Measurements from ENCODE around the gene ABHD5. TPM values are rescaled to one million over a fixed set of nuclear protein-coding genes. Genes with fewer than 3 reads are reported as not detected.

Gene ABHD5
- total and polyA plus RNA-seq, 2 of the 13 experiments (the other 11 are each of a cell fraction or from before 2014, with no cell fraction given) = 4.5 to 13.3 TPM

DNA sequence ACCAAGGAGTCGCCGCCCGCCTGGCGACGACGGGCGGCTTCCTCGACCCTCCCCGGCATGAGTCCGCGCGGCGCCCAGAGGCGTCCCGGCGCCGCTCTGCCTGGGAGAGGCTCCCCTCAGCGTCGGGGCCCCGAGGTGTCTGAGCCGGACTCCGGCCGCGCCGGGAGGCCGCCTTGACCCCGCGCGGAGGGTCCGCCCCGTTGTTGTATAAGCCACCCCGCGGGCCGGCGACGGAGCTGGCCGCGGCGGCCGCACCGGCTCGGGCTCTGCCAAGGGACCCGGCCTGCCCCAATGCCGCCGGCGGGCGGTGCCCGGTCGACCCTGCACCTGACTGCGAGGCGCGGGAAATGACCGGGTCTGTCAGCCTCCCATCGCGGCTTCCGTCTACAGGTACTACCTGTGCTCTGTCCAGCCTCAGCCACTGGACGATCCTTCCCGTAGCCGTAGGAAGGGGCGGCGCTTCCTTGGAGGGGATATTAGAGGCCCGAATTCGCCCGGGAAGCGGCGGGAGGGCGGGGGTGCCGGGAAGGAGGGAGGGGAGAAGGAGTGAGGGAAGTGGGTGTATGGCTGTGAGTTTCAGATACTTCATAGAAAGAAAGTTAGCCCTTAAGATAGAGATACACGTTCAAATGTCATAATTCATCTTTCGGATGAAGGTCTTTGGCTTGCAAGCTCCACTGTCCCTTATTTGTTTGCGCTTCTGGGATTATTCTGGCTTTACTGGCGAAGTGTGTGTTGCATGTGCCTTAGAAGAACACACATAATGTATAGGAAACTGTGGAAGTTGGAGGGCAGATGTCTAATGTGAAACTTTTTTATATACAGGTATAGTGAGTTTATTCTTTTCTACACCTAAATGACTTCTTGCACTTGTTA lies 620 bp downstream of the ABHD5 start (continued):
- TF ChIP-seq HOXA7 (CRISPR knock-in tag; IDR thresholded peaks at IDR 0.05) = no peak
- TF ChIP-seq, protein P1, sequence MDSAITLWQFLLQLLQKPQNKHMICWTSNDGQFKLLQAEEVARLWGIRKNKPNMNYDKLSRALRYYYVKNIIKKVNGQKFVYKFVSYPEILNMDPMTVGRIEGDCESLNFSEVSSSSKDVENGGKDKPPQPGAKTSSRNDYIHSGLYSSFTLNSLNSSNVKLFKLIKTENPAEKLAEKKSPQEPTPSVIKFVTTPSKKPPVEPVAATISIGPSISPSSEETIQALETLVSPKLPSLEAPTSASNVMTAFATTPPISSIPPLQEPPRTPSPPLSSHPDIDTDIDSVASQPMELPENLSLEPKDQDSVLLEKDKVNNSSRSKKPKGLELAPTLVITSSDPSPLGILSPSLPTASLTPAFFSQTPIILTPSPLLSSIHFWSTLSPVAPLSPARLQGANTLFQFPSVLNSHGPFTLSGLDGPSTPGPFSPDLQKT (CRISPR knock-in tag; IDR thresholded peaks at IDR 0.05; ENCODE audit: borderline replicate concordance) = no peak
- TF ChIP-seq, protein P2, sequence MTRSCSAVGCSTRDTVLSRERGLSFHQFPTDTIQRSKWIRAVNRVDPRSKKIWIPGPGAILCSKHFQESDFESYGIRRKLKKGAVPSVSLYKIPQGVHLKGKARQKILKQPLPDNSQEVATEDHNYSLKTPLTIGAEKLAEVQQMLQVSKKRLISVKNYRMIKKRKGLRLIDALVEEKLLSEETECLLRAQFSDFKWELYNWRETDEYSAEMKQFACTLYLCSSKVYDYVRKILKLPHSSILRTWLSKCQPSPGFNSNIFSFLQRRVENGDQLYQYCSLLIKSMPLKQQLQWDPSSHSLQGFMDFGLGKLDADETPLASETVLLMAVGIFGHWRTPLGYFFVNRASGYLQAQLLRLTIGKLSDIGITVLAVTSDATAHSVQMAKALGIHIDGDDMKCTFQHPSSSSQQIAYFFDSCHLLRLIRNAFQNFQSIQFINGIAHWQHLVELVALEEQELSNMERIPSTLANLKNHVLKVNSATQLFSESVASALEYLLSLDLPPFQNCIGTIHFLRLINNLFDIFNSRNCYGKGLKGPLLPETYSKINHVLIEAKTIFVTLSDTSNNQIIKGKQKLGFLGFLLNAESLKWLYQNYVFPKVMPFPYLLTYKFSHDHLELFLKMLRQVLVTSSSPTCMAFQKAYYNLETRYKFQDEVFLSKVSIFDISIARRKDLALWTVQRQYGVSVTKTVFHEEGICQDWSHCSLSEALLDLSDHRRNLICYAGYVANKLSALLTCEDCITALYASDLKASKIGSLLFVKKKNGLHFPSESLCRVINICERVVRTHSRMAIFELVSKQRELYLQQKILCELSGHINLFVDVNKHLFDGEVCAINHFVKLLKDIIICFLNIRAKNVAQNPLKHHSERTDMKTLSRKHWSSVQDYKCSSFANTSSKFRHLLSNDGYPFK (CRISPR knock-in tag; IDR thresholded peaks at IDR 0.05; ENCODE audit: borderline replicate concordance) = no peak
- no peak for TF ChIP-seq MAZ (IDR thresholded peaks at IDR 0.05; ENCODE audit: borderline replicate concordance, low read depth, low read length)
- TF ChIP-seq MAZ (CRISPR knock-in tag; IDR thresholded peaks at IDR 0.05; ENCODE audit: low read depth) = peak; percentile 12; the same call in 1 of the 2 replicates
- TF ChIP-seq, protein P3, sequence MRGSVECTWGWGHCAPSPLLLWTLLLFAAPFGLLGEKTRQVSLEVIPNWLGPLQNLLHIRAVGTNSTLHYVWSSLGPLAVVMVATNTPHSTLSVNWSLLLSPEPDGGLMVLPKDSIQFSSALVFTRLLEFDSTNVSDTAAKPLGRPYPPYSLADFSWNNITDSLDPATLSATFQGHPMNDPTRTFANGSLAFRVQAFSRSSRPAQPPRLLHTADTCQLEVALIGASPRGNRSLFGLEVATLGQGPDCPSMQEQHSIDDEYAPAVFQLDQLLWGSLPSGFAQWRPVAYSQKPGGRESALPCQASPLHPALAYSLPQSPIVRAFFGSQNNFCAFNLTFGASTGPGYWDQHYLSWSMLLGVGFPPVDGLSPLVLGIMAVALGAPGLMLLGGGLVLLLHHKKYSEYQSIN (CRISPR knock-in tag; IDR thresholded peaks at IDR 0.05; ENCODE audit: borderline replicate concordance) = no peak
- TF ChIP-seq ZFY (CRISPR knock-in tag; IDR thresholded peaks at IDR 0.05) = peak; percentile 84
- TF ChIP-seq SNRNP70 (IDR thresholded peaks at IDR 0.05; ENCODE audit: low read depth, low read length) = no peak
- TF ChIP-seq, protein P4, sequence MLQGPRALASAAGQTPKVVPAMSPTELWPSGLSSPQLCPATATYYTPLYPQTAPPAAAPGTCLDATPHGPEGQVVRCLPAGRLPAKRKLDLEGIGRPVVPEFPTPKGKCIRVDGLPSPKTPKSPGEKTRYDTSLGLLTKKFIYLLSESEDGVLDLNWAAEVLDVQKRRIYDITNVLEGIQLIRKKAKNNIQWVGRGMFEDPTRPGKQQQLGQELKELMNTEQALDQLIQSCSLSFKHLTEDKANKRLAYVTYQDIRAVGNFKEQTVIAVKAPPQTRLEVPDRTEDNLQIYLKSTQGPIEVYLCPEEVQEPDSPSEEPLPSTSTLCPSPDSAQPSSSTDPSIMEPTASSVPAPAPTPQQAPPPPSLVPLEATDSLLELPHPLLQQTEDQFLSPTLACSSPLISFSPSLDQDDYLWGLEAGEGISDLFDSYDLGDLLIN (CRISPR knock-in tag; IDR thresholded peaks at IDR 0.05; ENCODE audit: borderline replicate concordance) = no peak
- TF ChIP-seq KDM6A (CRISPR knock-in tag; IDR thresholded peaks at IDR 0.05; ENCODE audit: low read depth) = no peak
- TF ChIP-seq WIZ (CRISPR knock-in tag; IDR thresholded peaks at IDR 0.05) = 0 out of 2 replicates have a peak, but pooled peaks have one; percentile 1
- no peak for TF ChIP-seq SRF (IDR thresholded peaks at IDR 0.05; ENCODE audit: low read depth, low read length)
- no peak; the same call in 1 of the 2 replicates for TF ChIP-seq EEA1 (CRISPR knock-in tag; IDR thresholded peaks at IDR 0.05; ENCODE audit: borderline replicate concordance)
- TF ChIP-seq, protein P5, sequence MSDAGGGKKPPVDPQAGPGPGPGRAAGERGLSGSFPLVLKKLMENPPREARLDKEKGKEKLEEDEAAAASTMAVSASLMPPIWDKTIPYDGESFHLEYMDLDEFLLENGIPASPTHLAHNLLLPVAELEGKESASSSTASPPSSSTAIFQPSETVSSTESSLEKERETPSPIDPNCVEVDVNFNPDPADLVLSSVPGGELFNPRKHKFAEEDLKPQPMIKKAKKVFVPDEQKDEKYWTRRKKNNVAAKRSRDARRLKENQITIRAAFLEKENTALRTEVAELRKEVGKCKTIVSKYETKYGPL (CRISPR knock-in tag; IDR thresholded peaks at IDR 0.05) = no peak
- no peak for TF ChIP-seq GTF3A (CRISPR knock-in tag; conservative IDR thresholded peaks at IDR 0.05)
- no peak for TF ChIP-seq ZNF598 (CRISPR knock-in tag; IDR thresholded peaks at IDR 0.05; ENCODE audit: borderline replicate concordance)
- no peak for TF ChIP-seq NFE2L2 (IDR thresholded peaks at IDR 0.05; ENCODE audit: low read length)
- no peak for TF ChIP-seq ISX (CRISPR knock-in tag; conservative IDR thresholded peaks at IDR 0.05)
- TF ChIP-seq SCMH1 (CRISPR knock-in tag; IDR thresholded peaks at IDR 0.05; ENCODE audit: borderline replicate concordance) = no peak
- TF ChIP-seq ZSCAN9 (CRISPR knock-in tag; IDR thresholded peaks at IDR 0.05; ENCODE audit: borderline replicate concordance) = no peak
- TF ChIP-seq RAD21 (CRISPR knock-in tag; IDR thresholded peaks at IDR 0.05) = peak; percentile 22; the same call in 1 of the 2 replicates

Measured in HepG2 (cell line).